Erythroblast (primary cell): ENCODE data around the gene ZCCHC14.

Source experiments
- GATA1 ChIP-seq: IDR thresholded peaks from 2 replicates; pipeline ENCODE4 v1.6.1; 2011; ENCODE audit warnings: low read depth, mild to moderate bottlenecking, control low read depth, low read length, moderate library complexity
- POLR2A ChIP-seq: IDR thresholded peaks from 2 replicates; pipeline ENCODE4 v1.6.1; 2011; ENCODE audit warnings: mild to moderate bottlenecking, low read length

GRCh38 chr16:87410530-87410929 lies 82.3 kb downstream of the ZCCHC14 start:
- TF ChIP-seq POLR2A: no peak
- no peak for TF ChIP-seq GATA1
